Activated CD4-positive, alpha-beta T cell treated with anti-CD3 and anti-CD28 coated beads for 1 hour (primary cell): Measurements from ENCODE around the gene TCF21.
"Not testable (repeated sequence)": the region's sequence is repeated elsewhere in the genome, so short reads cannot be mapped to it uniquely, and the experiment has no call there.

Source experiments
- DNase-seq: peaks from one replicate; pipeline ENCODE4 v3.0.0-alpha.2; 2020

TCF21 gene

DNA sequence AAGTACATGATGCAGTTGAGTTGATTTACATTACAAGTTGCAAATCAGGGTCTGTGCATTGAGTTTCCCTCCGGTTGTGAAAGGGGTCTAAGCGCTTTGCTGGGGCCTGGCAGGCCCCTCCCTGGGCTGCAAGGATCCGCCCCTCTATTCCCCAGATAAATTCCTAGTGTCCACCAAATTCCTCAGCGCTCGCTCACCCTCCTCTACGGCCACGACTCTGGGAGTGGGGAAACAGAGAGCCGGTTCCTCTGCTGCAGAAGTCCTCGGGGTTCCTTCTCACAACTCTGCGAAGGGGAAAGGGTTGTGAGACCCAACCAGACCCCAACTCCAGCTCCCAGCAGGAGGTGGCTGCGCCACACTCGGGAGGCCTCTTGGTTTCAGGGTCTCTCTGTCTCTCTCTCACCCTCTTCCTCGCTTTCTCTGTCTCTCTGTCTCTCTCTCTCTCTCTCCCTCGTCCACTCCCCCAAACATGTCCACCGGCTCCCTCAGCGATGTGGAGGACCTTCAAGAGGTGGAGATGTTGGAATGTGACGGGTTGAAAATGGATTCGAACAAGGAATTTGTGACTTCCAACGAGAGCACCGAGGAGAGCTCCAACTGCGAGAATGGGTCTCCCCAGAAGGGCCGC lies at the start of gene TCF21:
Gene TCF21 (plus strand): TSS at position 185 of the 628 bp plus-strand sequence. CDS start 285 bp downstream, at position 470.
- no peak for DNase-seq

- no peak for DNase-seq
These were observed 47.7 kb upstream of the TCF21 start for GRCh38 chr6:133841176-133841575.

DNA sequence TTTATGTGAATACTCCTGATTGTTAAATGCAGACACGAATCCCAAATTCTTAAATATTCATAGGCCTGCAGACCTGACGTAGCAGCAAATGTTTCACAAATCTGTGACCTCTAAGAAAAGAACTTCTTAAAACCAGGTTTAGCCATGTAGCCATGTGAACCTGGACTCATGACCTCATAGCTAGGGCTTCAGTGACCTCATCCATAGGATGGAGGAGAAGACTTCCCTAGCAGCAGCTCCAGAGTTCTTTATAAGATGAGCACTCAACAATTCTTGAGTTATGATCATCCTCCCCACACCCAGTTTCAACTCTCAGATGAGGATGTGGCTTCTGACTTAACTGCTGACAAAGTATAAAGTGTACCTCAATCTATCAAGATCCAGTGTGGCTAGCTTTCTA lies 45.8 kb upstream of the TCF21 start:
- no peak for DNase-seq

- DNase-seq: no peak
These were observed 44.2 kb upstream of the TCF21 start for GRCh38 chr6:133844709-133845108.

DNA sequence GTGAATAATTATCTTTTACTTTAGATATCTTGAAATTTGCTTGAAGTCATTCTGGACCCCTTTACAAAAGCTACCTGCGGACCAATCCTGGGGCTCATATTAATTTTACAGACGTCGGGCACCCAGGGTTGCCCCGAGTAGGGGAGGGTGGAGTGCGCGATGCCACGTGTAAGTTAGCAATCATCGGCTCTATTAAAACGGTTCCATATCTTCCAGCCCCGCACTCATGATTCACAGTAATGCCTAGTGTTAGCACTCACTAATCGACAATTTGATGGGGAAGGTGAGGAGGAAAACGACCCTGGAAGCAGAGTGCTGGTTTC lies 34.9 kb upstream of the TCF21 start:
- DNase-seq: no peak

DNA sequence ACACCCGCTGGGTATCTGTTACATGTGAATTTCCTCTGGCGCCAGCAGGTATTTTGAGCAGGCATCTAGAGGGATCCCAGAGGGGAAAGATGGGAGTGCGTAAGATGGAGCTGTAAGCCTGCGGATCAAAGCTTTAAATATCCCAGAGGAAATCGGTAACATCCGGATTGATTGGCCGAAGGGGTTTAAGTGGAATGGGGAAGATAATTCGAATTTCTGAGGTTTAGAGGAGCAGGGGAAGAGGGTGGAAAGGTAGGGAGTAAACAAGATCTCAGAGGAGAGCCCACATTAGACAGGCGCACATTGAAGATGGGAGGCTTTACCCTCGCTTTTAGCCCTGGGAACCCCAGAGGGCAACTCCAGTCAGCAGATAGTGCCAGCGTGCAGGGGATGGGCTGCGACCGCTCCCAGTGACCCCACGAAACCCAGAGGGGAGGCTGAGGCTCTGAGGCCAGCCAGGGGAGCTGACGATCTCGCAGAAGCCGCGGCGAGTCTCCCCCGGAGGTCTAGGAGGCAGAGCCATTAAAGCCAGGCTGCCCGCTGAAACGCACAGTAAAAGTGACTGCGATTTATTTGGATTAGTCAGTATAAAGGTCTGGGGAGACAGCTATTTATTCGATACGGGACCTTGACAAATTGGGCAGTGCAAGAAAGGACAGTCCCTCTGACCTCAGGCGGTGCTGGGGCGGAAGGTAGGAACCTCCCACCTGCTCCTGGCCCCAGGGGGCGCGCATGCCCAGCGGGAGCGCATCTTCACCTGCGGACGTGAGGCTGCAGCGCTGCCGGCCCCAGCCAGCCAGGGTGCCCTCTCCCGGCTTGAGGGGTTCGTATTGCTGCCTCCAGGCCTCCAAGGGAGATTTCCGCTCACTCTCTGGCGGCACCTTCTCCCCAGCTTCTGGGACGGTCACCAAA lies 34.3 kb upstream of the TCF21 start:
- no peak for DNase-seq

- no peak for DNase-seq
These were observed 33.5 kb upstream of the TCF21 start for GRCh38 chr6:133855276-133855990.

- no peak for DNase-seq
These were observed 32.9 kb upstream of the TCF21 start for GRCh38 chr6:133855991-133856370.

DNA sequence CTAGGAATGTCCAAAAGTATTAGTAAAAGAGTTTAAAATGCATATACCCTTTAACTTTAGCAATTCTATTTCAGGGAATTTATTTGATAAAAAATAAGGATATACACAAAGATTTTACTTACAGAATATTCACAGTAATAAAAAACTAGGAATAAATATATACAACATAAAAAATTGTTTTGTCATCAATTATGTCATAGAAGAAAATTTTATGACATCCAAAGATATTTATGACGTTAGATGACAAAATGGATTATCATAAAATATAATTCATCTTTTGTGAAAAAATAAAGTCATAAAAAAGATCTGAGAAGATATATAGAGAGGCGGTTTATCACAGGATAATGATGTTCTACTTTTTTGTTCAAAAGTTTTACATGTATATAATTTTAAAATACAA lies 32.0 kb upstream of the TCF21 start:
- DNase-seq: no peak

DNA sequence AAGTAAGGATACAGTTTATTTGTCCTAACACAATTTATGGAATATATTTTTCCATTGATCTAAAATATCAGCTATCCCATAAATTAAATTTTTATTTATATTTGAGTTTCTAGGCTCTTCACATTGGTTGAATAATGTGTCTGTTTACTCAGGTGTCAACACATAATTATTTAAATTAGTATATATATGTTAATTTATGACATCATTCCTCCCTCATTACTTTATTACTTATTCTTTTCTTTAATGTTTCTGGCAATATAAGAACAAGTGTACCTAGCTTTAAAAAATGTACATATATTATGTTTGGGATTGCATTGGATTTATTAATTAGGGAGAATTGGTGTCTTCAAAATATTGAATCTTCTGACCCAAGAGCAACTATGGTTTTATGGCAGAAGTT lies 31.2 kb upstream of the TCF21 start:
- no peak for DNase-seq

GRCh38 chr6:133861337-133861736 lies 27.6 kb upstream of the TCF21 start:
- DNase-seq: not testable (repeated sequence)

DNA sequence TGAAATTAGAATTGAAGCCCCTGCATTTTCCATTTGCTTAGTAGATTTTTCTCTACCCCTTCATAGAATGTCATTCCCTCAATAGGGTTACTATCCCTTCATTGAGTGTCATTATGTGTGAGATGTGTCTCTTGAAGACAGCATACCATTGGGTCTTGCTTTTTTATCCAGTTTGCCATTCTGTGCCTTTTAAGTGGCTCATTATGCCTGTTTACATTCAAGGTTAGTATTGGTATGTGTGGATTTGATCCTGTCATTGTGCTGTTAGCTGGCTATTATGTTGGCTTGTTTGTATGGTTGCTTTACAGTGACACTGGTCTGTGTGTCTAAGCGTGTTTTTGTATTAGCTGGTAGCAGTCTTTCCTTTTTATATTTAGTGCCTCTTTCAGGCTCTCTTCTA lies 25.7 kb upstream of the TCF21 start:
- DNase-seq: no peak

DNA sequence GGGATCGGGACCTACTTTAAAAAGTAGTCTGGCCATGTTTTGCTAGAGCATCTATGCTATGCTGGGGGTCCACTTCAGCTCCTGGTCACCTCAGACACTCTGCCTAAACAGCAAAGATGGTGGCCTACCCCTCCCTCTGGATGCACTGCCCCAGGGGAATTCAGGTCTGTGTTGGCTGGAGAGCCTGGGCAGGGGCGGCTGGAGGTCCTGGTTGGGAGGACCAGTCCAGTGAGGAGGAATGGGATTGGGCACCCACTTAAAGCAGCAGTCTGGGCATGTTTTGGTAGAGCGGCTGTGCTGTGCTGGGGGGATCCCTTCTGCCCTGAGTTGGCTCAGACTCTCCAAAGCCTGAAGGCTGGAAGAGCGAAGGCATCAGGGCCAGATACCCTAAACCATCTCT lies 23.2 kb upstream of the TCF21 start:
- DNase-seq: no peak

DNA sequence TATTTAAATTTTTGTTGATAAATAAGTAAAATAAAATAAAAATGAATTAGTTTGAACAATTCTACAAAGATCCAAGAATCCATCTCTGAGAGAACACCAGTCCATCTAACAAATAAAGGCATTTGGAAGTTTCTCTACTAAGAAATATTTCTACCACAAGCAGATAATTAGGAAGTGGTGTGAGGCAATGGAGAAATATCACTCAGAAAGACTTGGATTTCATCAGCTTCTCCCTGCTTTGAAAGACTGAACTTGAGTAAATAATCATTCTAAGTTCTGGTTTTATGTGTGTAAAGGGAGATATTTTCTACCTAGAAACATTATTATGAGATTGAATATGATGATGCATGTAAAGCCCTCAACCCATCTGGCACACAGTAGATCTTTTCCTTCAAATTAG lies 17.8 kb upstream of the TCF21 start:
- DNase-seq: no peak

GRCh38 chr6:133873538-133873937 lies 15.4 kb upstream of the TCF21 start:
- no peak for DNase-seq

DNA sequence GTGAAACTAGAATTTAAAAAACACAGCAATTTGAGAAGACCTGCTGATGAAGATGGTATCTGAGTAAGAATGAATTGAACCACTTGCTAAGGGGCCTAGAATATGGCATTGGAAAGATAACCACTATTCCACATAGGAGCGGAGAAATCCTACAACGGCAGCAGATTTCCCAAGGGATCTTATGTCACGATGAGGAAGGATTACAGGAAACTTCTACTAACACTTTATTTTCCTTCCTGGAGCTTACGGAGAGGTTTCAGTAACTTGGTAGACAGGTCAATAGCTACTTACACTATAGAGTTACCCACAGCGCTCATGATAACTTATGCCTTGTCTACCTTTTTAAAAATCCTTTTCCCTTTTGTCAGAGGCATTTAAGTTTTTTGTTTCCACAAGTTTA lies 11.8 kb upstream of the TCF21 start:
- DNase-seq: no peak

- no peak for DNase-seq
These were observed 8.9 kb upstream of the TCF21 start for GRCh38 chr6:133880006-133880405.

GRCh38 chr6:133880896-133881295 lies 8.0 kb upstream of the TCF21 start:
- no peak for DNase-seq

DNA sequence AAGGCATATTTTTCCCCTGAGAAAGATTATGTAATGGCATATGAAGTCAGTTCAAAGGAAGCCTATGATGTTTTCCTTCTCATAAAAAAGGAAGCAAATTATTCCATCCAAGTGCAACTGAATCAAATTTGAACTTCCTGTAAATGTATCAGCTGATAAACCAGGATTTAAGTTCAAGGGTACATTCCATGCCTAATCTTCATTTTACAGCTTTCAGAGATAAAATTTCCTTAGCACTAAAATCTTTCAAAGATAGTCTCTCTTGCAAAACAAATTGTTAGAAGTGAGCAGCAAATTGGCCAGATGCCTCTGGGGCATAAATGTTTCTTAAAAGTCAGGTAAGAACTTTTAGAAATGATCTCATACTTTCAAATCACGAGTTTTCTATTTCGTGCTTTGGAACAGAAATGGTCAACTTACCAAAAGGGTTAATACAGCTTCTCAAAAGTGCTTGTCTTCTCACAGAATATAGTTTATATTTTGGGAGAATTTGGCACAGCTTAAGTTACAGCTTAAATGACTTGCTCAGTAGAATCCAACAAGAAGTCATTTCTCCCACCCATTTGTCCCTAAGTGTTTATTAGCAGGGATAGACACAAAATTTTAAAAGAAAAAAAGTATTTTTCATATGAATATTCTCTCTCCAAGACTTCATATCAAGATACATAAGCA lies 2.7 kb upstream of the TCF21 start:
- DNase-seq: no peak

GRCh38 chr6:133887156-133887879 lies 1.6 kb upstream of the TCF21 start:
- no peak for DNase-seq

DNA sequence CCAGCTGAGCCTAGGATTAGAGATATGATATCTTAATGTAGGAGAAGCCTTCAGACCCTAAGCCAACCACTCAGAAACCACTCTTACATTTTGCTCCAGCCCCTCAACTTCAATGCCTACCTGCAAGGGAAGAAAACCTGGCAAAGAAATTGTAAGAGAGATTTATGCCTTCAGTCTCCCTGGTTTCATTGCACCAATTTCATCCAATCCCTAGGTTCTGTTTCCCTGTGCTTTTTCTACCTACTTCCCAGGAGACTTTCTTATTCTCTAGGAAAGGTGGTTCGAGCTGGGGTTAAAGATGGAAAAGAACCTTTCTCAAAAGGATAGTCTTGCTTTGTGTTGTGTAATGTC lies 1.1 kb upstream of the TCF21 start:
- no peak for DNase-seq

DNA sequence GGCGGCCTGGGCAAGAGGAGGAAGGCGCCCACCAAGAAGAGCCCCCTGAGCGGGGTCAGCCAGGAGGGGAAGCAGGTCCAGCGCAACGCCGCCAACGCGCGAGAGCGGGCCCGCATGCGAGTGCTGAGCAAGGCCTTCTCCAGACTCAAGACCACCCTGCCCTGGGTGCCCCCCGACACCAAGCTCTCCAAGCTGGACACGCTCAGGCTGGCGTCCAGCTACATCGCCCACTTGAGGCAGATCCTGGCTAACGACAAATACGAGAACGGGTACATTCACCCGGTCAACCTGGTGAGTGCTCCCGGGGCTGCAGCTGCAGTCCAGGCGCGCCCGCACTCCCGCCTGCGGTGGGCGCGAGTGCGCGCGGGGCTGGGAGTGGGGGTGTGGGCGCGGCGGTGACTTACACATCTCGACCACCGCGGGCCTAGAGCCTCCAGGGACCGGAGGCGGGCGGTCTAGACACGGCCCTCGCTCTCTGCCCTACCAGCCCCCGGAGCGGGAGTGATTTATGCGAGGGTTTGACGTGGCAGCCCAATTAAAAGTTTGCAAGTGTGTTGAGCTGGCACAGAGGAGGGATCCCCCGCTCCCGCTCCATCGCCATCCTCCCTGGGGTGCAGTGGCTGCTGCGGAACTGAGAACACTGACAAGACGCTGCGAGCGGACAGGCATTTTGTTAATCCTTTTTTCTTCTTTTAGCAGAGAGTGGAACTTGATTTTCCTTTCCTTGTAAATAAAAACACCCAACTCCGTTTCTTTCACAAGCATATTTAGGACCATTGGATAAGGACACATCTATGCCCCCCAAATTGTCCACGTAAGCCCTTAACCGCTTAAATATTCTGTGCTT lies 867 bp downstream of the TCF21 start:
- DNase-seq: no peak
